HL-60 (cell line): ENCODE measurements around the gene MTM1.

Source experiments
- DNase-seq, 2 experiments: peaks; one replicate each; pipeline ENCODE4 v3.0.0-alpha.2; 2010 to 2020; ENCODE audit warnings: low read depth in 1 of 2, low spot score in 1 of 2
- H3K27ac ChIP-seq: fragments of 250-450 bp; sonication (Bioruptor Pico); replicated peaks from 2 replicates; pipeline ENCODE4 v1.5.1; 2020; ENCODE audit warnings: mild to moderate bottlenecking, moderate library complexity
- H3K27me3 ChIP-seq: fragments of 250-450 bp; sonication (Bioruptor Pico); 2 replicates; pipeline ENCODE4 v1.5.1; 2021; ENCODE audit warnings: mild to moderate bottlenecking, moderate library complexity; ENCODE audit not compliant: insufficient read depth, poor library complexity, severe bottlenecking
- H3K4me3 ChIP-seq: replicated peaks from 2 replicates; pipeline ENCODE4 v1.5.1; 2011; ENCODE audit warnings: mild to moderate bottlenecking, control low read depth, low read length; ENCODE audit not compliant: insufficient read depth
- CTCF ChIP-seq: IDR thresholded peaks from one replicate; pipeline ENCODE4 v1.5.1; 2011; ENCODE audit warnings: low read length, control low read depth, inconsistent platforms; ENCODE audit not compliant: insufficient read depth
- GABPA ChIP-seq: IDR thresholded peaks from 2 replicates; pipeline ENCODE4 v1.6.1; 2012; ENCODE audit warnings: low read depth
- POLR2AphosphoS5 ChIP-seq: IDR thresholded peaks from 2 replicates; pipeline ENCODE4 v1.6.1; 2012; ENCODE audit warnings: low read depth
- REST ChIP-seq: IDR thresholded peaks from 2 replicates; pipeline ENCODE4 v1.6.1; 2012; ENCODE audit warnings: low read depth; ENCODE audit not compliant: insufficient replicate concordance
- SPI1 ChIP-seq: IDR thresholded peaks from 2 replicates; pipeline ENCODE4 v1.6.1; 2012; ENCODE audit warnings: low read depth, mild to moderate bottlenecking, borderline replicate concordance

Gene MTM1

GRCh38 chrX:150693725-150694574, 125.5 kb downstream of the MTM1 start:
- TF ChIP-seq CTCF (no peak), POLR2AphosphoS5 (peak; percentile 31; the same call in 1 of the 2 replicates), GABPA (peak; percentile 61), SPI1 (0 out of 2 replicates have a peak, but pooled peaks have one; percentile 15), REST (no peak)
- Histone ChIP-seq H3K4me3 (peak overlapping the region; percentile 50), H3K27ac (peak overlapping the region; percentile 57), H3K27me3 (no peaks in the 10 kb centered on the region)
- peak; percentile 29 to 47 for DNase-seq

GRCh38 chrX:150694738-150695410, 126.5 kb downstream of the MTM1 start:
- no peaks in the 10 kb centered on the region for H3K27me3 ChIP-seq
- peak overlapping the region; percentile 57 for H3K27ac ChIP-seq
- H3K4me3 ChIP-seq, result no peak overlapping the region
- peak; percentile 81 for TF ChIP-seq REST
- no peak for TF ChIP-seq POLR2AphosphoS5
- TF ChIP-seq SPI1, result no peak
- peak; percentile 26 to 42 for DNase-seq

GRCh38 chrX:150696331-150696730, 127.9 kb downstream of the MTM1 start:
- Histone ChIP-seq H3K27me3 (no peaks in the 10 kb centered on the region), H3K27ac (no peak overlapping the region), H3K4me3 (no peak overlapping the region)
- peak; percentile 11; the same call in 1 of the 2 replicates for TF ChIP-seq SPI1
- no peak for TF ChIP-seq POLR2AphosphoS5
- DNase-seq, result peak in 1 of 2 experiments; percentile 30

- DNase-seq, result peak in 1 of 2 experiments; percentile 55
- H3K4me3 ChIP-seq, result no peak overlapping the region
- no peak for TF ChIP-seq CTCF
- TF ChIP-seq SPI1, result no peak
- no peak for TF ChIP-seq POLR2AphosphoS5
- no peak for TF ChIP-seq GABPA
- TF ChIP-seq REST, result no peak
- H3K27ac ChIP-seq, result peak overlapping the region; percentile 30; the same call in 1 of the 2 replicates
- no peaks in the 10 kb centered on the region for H3K27me3 ChIP-seq
Measured at GRCh38 chrX:150696866-150697265, 128.4 kb downstream of the MTM1 start.
